ENCODE data around the gene LPO. TPM values are rescaled to one million over a fixed set of nuclear protein-coding genes. Genes with fewer than 3 reads are reported as not detected.

The LPO gene
- total RNA-seq, 2 donors from 2014 or later, result not detected

GRCh38 chr17:58271216-58271931 is 33.0 kb downstream of the LPO start:
- DNase-seq, result no peak
- intact Hi-C loops (cut with DNase I, micrococcal nuclease), result no loop called here
- no peak for ATAC-seq

GRCh38 chr17:58272367-58273280 is 34.2 kb downstream of the LPO start:
- DNase-seq (no peak), ATAC-seq (no peak)
- intact Hi-C loops (cut with DNase I, micrococcal nuclease), result no loop called here

DNA sequence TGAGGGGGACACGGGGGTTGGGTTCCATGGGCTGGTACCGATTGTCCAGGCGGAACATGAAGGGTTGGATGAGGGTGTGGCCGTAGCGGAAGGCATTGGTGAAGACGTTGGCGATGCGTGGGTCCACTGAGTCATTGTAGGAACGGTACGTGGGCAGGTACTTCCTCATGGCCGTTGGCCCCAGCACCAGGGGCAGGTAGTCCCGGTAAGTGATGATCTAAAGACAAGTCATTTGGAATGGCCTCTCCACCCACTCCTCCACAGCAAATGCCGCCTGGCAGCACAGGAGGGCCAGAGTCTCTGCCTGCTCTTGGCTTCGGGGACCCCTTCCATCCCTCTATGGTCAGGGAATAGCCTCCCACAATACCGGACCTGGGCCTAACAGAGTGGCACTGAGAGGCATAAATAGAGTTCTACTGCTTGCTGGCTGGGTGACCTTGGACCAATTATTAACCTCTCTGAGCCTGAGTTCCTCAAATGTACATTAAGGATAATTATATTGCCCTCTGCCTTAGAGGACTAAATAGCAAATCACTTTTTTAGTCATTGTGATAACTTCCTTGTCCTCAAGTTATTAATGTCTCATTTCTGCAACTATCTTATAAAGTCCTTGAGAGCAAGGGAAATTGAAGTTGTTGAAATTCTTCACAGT is 35.2 kb downstream of the LPO start:
- no peak for ATAC-seq
- intact Hi-C loops (cut with DNase I, micrococcal nuclease), result no loop called here
- DNase-seq, result no peak

DNA sequence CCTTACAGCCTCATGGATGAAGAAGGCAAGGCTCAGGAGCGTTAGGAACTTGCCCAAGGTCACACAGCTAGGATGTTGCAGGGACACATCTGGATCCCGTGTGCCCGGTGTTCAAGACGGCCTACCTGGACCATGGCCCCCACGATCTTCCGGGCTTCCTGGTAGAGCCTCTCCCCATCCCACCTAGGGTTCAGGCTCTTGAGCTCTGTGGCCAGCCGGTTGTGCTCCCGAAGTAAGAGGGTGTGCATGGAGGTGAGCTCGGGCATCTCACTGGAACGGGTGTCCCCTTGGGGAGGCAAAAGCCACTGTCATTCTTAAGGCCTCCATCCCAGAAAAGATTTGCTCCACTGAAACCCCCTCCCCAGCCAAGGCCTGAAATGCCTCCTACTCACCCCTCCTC is 37.0 kb downstream of the LPO start:
- DNase-seq, result no peak
- intact Hi-C loops (cut with DNase I, micrococcal nuclease), result no loop called here
- no peak for ATAC-seq

DNA sequence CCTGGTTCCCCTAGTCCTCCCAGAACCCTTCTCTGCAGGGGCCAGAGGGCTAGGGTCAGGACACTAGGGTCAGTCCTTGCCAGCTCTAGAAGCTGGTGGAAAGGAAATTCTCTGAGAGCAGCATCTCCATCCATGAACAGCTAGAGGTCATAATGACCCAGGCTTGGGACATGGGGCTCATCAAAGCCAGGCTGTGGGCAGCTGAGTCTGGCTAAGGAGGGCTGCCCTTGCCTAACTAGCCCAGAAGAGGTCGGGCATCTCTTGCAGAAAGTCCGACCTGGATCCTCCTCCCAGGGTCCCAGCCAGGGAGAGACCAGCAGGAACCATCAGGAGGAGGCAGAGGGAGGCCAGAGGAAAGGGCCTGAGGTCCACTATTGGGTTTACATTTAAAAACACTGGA is 38.0 kb downstream of the LPO start:
- no peak for DNase-seq
- intact Hi-C loops (cut with DNase I, micrococcal nuclease), result no loop called here

DNA sequence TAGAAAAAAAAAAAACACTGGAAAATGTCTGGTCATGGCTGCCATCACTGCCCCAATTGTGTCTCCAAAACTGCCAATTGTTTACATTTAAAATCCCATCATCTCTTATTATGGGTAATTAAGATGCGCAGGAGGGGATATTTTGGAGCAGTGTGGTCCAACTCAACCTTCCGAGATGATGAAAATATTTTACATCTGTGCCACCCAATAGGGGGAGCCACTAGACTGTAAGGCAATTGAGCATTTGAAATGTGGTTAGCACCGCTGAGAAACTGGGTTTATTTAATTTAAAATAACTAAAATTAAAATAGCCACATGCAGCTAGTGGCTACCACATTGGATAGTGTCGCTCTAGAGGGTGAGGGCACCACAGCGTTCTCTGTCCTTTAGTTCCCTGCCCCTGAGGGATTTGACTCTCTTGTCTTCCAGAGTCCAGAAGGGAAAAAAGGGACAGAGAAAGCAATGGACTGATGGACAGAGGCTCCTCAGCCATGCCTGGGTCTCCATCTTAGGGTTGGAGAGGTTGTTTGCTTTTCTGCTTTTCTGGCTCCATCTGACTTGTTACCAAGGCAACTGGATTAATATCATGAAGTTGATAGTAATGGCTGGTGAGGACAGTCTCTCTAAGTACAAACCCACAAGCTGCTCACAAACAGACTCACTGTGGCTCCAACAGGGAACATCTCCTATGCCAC is 38.9 kb downstream of the LPO start:
- ATAC-seq (no peak), DNase-seq (no peak)
- intact Hi-C loops (cut with DNase I, micrococcal nuclease), result no loop called here

More for the DNA sequence above, 38.0 kb downstream of the LPO start:
- no peak for ATAC-seq

GRCh38 chr17:58277802-58278595 is 39.6 kb downstream of the LPO start:
- ATAC-seq (no peak), DNase-seq (no peak)
- intact Hi-C loops (cut with DNase I, micrococcal nuclease), result no loop called here

DNA sequence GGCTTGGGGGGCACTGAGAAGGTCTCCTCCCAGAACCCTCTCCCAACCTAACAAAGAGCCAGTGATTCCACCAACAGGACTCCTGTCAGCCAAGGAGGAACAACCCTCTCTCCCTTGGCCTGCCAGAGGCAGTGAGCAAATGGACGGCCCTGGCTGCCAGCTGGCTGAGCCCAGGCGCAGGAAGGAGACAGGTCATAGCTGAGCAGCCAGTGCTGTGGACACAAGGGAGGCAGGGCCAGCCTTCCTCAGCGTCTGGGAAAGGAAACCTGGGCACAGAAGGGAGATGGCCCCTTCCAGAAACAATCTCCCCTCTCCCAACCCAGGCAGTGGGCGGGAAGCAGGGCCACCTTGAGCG is 40.3 kb downstream of the LPO start:
- intact Hi-C loops (cut with DNase I, micrococcal nuclease), result no loop called here
- peak; percentile 12 for ATAC-seq
- DNase-seq, result no peak

GRCh38 chr17:58279016-58279711 is 40.8 kb downstream of the LPO start:
- intact Hi-C loops (cut with DNase I, micrococcal nuclease), result no loop called here
- ATAC-seq, result peak; percentile 23
- DNase-seq, result peak in 1 of 2 donors; percentile 18

GRCh38 chr17:58279736-58280479 is 41.5 kb downstream of the LPO start:
- no peak for ATAC-seq
- intact Hi-C loops (cut with DNase I, micrococcal nuclease), result no loop called here
- no peak for DNase-seq

- ATAC-seq, result no peak
- intact Hi-C loops (cut with DNase I, micrococcal nuclease), result no loop called here
- no peak for DNase-seq
Measured at GRCh38 chr17:58280480-58281217, 42.3 kb downstream of the LPO start, which contains the start of gene MPO. MPO (minus strand) TSS chr17:58280935; CDS start chr17:58280758, 177 bp downstream.

GRCh38 chr17:58281511-58282011 is 43.2 kb downstream of the LPO start:
- ATAC-seq (no peak), DNase-seq (no peak)
- intact Hi-C loops (cut with DNase I, micrococcal nuclease), result no loop called here

DNA sequence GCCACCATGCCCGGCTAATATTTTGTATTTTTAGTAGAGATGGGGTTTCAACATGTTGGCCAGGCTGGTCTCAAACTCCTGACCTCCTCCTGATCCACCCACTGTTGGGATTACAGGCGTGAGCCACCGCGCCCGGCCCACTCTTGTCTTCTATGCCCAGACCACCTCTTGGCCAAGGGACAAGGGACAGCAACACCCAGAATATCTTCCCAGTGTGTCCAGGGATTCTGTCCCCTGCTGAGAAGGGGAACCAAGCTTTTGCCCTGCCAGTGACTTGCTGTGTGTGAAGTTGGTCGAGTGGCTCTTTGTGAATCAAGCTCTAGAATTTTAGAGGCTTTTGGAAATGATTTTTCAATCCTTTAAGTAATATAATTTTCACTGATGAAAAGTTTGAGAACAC is 44.1 kb downstream of the LPO start:
- ATAC-seq (no peak), DNase-seq (no peak)
- intact Hi-C loops (cut with DNase I, micrococcal nuclease), result no loop called here

DNA sequence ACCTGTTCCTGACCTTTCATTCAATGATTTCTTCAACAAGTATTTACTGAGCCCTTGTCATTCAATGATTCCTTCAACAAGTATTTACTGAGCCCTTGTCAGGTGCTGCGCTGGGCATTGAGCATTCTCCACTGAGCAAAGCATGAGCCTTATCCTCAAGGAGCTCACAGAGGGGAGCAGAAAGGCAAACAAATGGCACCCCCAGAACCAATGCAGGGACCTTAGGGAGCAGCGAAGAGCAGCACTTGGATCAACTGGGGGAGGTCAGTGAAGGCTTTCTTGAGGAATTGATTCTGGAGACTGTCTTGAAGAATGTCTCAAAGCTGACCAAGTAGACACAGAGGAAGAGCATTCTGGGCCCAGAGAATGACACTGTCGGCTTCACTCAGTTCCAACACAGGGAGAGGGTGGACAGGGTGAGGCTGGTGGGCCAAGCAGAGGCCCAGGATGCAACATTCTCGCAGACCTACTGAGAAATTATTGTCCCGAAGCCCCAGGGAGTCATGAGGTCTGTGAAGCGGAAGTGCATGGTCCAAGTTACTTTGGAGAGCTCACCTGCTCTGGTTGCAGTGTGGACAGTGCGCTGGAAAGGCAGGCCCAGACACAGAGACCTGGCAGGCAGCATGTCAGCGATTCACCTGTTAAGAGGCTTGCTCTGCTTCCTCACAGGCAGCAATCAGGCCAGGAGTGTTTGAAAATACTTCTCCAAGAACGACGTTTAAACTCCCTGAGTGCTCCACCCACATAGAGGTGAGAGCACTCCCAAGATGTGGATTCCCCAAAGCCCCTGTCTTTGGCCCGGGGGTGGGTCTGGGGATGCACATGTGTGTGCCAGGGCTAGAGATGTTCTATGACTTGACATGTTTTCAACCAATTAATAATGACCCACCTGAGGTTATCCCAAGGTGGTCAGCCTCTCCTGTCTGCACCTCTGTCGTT is 45.6 kb downstream of the LPO start:
- no peak for ATAC-seq
- no peak for DNase-seq
- intact Hi-C loops (cut with DNase I, micrococcal nuclease), result no loop called here

Measured in left colon (tissue), 2 donors.